Measurements from ENCODE around the gene SELENON. TPM values are rescaled to one million over a fixed set of nuclear protein-coding genes. Genes with fewer than 3 reads are reported as not detected.

Gene SELENON
- total and polyA plus RNA-seq, 2 of the 13 experiments (the other 11 are each of a cell fraction or from before 2014, with no cell fraction given): 3.8 to 8.0 TPM

DNA sequence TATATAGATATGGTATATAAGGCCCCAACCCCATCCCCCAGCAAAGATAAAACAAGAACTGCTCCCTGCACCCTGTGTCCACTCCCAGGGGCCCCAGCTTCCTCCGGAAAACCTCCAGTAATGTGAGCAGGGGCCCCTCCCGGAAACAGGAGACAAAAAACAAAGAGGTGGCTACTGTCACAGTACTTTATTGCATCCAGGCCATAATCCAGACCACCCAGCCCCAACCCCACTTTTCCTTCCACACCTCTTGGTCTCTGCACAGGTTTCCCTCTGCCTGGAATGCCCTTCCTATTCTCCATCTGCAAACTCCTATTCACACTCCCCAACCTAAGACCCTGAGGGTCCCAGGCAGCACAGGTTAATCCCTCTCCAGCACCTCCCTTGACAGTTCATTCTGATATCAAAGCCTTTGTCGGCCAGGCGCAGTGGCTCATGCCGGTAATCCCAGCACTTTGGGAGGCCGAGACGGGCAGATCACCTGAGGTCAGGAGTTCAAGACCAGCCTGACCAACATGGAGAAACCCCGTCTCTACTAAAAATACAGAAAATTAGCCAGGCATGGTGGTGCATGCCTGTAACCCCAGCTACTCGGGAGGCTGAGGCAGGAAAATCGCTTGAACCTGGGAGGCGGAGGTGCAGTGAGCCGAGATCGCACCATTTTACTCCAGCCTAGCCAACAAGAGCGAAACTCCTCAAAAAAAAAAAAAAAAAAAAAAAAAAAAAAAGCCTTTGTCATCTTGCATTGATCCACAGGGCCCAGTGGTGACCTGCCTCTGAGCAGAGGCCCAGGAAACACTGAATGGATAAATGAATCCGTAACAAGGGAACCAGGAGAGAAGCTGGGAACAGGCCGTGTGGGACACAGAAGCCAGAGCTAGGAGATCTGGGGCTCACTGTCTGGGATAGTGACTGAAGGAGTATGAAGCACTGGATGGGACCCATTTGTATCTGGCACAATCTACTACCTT lies 61.6 kb downstream of the SELENON start (continued):
- TF ChIP-seq MAFG (CRISPR knock-in tag; IDR thresholded peaks at IDR 0.05) (no peak), AGO2 (optimal IDR thresholded peaks at IDR 0.05; ENCODE audit: low read depth, low read length) (no peak), JUN (CRISPR knock-in tag; IDR thresholded peaks at IDR 0.05) (peak; percentile 61), HNF4A (CRISPR knock-in tag; IDR thresholded peaks at IDR 0.05) (peak; percentile 75), RARA (CRISPR knock-in tag; IDR thresholded peaks at IDR 0.05) (peak; percentile 94), PAXIP1 (CRISPR knock-in tag; conservative IDR thresholded peaks at IDR 0.05) (peak; percentile 94), IRF9 (CRISPR knock-in tag; IDR thresholded peaks at IDR 0.05; ENCODE audit: borderline replicate concordance) (0 out of 2 replicates have a peak, but pooled peaks have one; percentile 10), NFATC3 (CRISPR knock-in tag; IDR thresholded peaks at IDR 0.05) (no peak), HDAC1 (CRISPR knock-in tag; IDR thresholded peaks at IDR 0.05) (peak; percentile 49; the same call in 1 of the 2 replicates), ZNF292 (CRISPR knock-in tag; IDR thresholded peaks at IDR 0.05; ENCODE audit: borderline replicate concordance, low read depth) (no peak), TCF7 (IDR thresholded peaks at IDR 0.05; ENCODE audit: low read depth) (peak; percentile 62), GATAD2A (CRISPR knock-in tag; IDR thresholded peaks at IDR 0.05) (peak; percentile 81), ZNF720 (CRISPR knock-in tag; IDR thresholded peaks at IDR 0.05) (no peak), IRF2 (CRISPR knock-in tag; IDR thresholded peaks at IDR 0.05) (peak; percentile 29; the same call in 1 of the 2 replicates), POLR2A (IDR thresholded peaks at IDR 0.05; ENCODE audit: insufficient read depth in 1 of 2, low read depth in 2 of 2, low read length in 2 of 2) (peak in 1 of 2 experiments; percentile 28; a peak in 1 of 4 replicates), ZNF761 (CRISPR knock-in tag; conservative IDR thresholded peaks at IDR 0.05) (no peak), FOXA3 (CRISPR knock-in tag; IDR thresholded peaks at IDR 0.05) (0 out of 2 replicates have a peak, but pooled peaks have one; percentile 30), NFIC (IDR thresholded peaks at IDR 0.05; ENCODE audit: low read length) (peak; percentile 55; the same call in 1 of the 2 replicates), SNRNP70 (IDR thresholded peaks at IDR 0.05; ENCODE audit: low read depth, low read length) (no peak), ELF4 (CRISPR knock-in tag; IDR thresholded peaks at IDR 0.05; ENCODE audit: borderline replicate concordance) (0 out of 2 replicates have a peak, but pooled peaks have one; percentile 36), FOXP1 (IDR thresholded peaks at IDR 0.05) (no peak), FOXP1 (CRISPR knock-in tag; IDR thresholded peaks at IDR 0.05) (peak; percentile 44), WIZ (CRISPR knock-in tag; IDR thresholded peaks at IDR 0.05) (no peak), KAT7 (CRISPR knock-in tag; IDR thresholded peaks at IDR 0.05; ENCODE audit: borderline replicate concordance) (peak; percentile 38; the same call in 1 of the 2 replicates), ERF (CRISPR knock-in tag; IDR thresholded peaks at IDR 0.05) (peak; percentile 51; the same call in 1 of the 2 replicates)
- TF ChIP-seq, protein P1, sequence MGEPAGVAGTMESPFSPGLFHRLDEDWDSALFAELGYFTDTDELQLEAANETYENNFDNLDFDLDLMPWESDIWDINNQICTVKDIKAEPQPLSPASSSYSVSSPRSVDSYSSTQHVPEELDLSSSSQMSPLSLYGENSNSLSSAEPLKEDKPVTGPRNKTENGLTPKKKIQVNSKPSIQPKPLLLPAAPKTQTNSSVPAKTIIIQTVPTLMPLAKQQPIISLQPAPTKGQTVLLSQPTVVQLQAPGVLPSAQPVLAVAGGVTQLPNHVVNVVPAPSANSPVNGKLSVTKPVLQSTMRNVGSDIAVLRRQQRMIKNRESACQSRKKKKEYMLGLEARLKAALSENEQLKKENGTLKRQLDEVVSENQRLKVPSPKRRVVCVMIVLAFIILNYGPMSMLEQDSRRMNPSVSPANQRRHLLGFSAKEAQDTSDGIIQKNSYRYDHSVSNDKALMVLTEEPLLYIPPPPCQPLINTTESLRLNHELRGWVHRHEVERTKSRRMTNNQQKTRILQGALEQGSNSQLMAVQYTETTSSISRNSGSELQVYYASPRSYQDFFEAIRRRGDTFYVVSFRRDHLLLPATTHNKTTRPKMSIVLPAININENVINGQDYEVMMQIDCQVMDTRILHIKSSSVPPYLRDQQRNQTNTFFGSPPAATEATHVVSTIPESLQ (CRISPR knock-in tag; conservative IDR thresholded peaks at IDR 0.05): no peak
